HepG2 (cell line): ENCODE measurements around the gene ZNF23. TPM values are rescaled to one million over a fixed set of nuclear protein-coding genes. Genes with fewer than 3 reads are reported as not detected.

Experiments
- BRD4 ChIP-seq: sonication (generic); formaldehyde crosslinking; IDR thresholded peaks from 2 replicates; pipeline ENCODE4 v1.4.0; 2020; ENCODE audit warnings: missing genetic modification reagents
- EED ChIP-seq: sonication (generic); formaldehyde crosslinking; IDR thresholded peaks from 2 replicates; pipeline ENCODE4 v1.5.0; 2020; ENCODE audit warnings: mild to moderate bottlenecking, missing genetic modification reagents
- SMARCC2 ChIP-seq: fragments of 450-650 bp; IDR thresholded peaks from 2 replicates; pipeline ENCODE4 v1.6.1; 2017; ENCODE audit warnings: antibody characterized with exemption, mild to moderate bottlenecking
- TAF15 ChIP-seq: fragments of 200-400 bp; formaldehyde crosslinking; IDR thresholded peaks from one replicate; pipeline ENCODE4 v1.6.1; 2018; ENCODE audit warnings: mild to moderate bottlenecking, low read depth, low read length; ENCODE audit not compliant: poor library complexity, severe bottlenecking
- U2AF1 ChIP-seq: fragments of 200-400 bp; formaldehyde crosslinking; optimal IDR thresholded peaks from 2 replicates; pipeline ENCODE3; 2017; ENCODE audit warnings: mild to moderate bottlenecking, low read depth, low read length
- ZMYM2 ChIP-seq: sonication (generic); formaldehyde crosslinking; IDR thresholded peaks from 2 replicates; pipeline ENCODE4 v1.8.0; 2022; ENCODE audit warnings: mild to moderate bottlenecking, missing genetic modification reagents
- ZNF451 ChIP-seq: sonication (generic); formaldehyde crosslinking; IDR thresholded peaks from 2 replicates; pipeline ENCODE4 v1.5.0; 2020; ENCODE audit warnings: mild to moderate bottlenecking, missing genetic modification reagents
- ZNF547 ChIP-seq: sonication (generic); formaldehyde crosslinking; IDR thresholded peaks from 2 replicates; pipeline ENCODE4 v1.5.1; 2020; ENCODE audit warnings: mild to moderate bottlenecking, missing genetic modification reagents
- ZNF703 ChIP-seq: sonication (generic); formaldehyde crosslinking; IDR thresholded peaks from 2 replicates; pipeline ENCODE4 v1.5.1; 2020; ENCODE audit warnings: missing genetic modification reagents, mild to moderate bottlenecking, moderate library complexity, borderline replicate concordance
- ZNF768 ChIP-seq: sonication (generic); formaldehyde crosslinking; IDR thresholded peaks from 2 replicates; pipeline ENCODE4 v1.4.0; 2020; ENCODE audit warnings: missing genetic modification reagents
- polyA plus RNA-seq, 8 experiments: library from polyadenylated mRNA; depleted of rRNA in 3 of 8; stranded (reverse) in 7 of 8; unstranded in 1 of 8; fragments of >200 nt; fragmentation: Illumina TruSeq in 4 of 8; extraction: Trizol in 4 of 8; gene quantifications; 2 replicates each; pipeline versions ENCODE4 v1.2.1 to v1.2.3, GENCODE V29; 2011 to 2016; ENCODE audit warnings: low read depth in 4 of 8, missing spikeins in 1 of 8, mixed read lengths in 1 of 8; ENCODE audit not compliant: insufficient read depth in 1 of 8
- total RNA-seq, 5 experiments: library from RNA; depleted of rRNA; stranded (reverse); fragments of >200 nt; fragmentation: Illumina TruSeq; extraction: Trizol; gene quantifications; 2 replicates each; pipeline ENCODE4 v1.2.3, GENCODE V29; 2016; ENCODE audit warnings: low read depth in 1 of 5
- TF ChIP-seq, protein P1 (sequence below): sonication (generic); formaldehyde crosslinking; IDR thresholded peaks from 2 replicates; pipeline ENCODE4 v1.8.0; 2022; ENCODE audit warnings: mild to moderate bottlenecking, missing genetic modification reagents; ENCODE audit not compliant: insufficient replicate concordance
- TF ChIP-seq, protein P2 (sequence below), 2 experiments: sonication (generic) in 1 of 2; formaldehyde crosslinking in 1 of 2; IDR thresholded peaks; 2 replicates each; pipeline versions ENCODE4 v1.5.1 to v1.6.1; 2011 to 2020; ENCODE audit warnings: borderline replicate concordance in 1 of 2, low read depth in 1 of 2, low read length in 1 of 2, mild to moderate bottlenecking in 1 of 2, missing genetic modification reagents in 1 of 2, moderate library complexity in 1 of 2
- TF ChIP-seq, protein P3 (sequence below): sonication (generic); formaldehyde crosslinking; IDR thresholded peaks from 2 replicates; pipeline ENCODE4 v1.8.0; 2022; ENCODE audit warnings: missing genetic modification reagents, low read depth, mild to moderate bottlenecking, borderline replicate concordance
- TF ChIP-seq, protein P4 (sequence below): IDR thresholded peaks from 2 replicates; pipeline ENCODE4 v1.6.1; 2016; ENCODE audit warnings: mild to moderate bottlenecking, missing biosample characterization, missing genetic modification reagents
- TF ChIP-seq, protein P5 (sequence below): sonication (generic); formaldehyde crosslinking; IDR thresholded peaks from 2 replicates; pipeline ENCODE4 v1.4.0; 2020; ENCODE audit warnings: missing genetic modification reagents

ZNF23 gene
- total and polyA plus RNA-seq, 2 of the 13 experiments (the other 11 are each of a cell fraction or from before 2014, with no cell fraction given) = 8.6 to 12.2 TPM

DNA sequence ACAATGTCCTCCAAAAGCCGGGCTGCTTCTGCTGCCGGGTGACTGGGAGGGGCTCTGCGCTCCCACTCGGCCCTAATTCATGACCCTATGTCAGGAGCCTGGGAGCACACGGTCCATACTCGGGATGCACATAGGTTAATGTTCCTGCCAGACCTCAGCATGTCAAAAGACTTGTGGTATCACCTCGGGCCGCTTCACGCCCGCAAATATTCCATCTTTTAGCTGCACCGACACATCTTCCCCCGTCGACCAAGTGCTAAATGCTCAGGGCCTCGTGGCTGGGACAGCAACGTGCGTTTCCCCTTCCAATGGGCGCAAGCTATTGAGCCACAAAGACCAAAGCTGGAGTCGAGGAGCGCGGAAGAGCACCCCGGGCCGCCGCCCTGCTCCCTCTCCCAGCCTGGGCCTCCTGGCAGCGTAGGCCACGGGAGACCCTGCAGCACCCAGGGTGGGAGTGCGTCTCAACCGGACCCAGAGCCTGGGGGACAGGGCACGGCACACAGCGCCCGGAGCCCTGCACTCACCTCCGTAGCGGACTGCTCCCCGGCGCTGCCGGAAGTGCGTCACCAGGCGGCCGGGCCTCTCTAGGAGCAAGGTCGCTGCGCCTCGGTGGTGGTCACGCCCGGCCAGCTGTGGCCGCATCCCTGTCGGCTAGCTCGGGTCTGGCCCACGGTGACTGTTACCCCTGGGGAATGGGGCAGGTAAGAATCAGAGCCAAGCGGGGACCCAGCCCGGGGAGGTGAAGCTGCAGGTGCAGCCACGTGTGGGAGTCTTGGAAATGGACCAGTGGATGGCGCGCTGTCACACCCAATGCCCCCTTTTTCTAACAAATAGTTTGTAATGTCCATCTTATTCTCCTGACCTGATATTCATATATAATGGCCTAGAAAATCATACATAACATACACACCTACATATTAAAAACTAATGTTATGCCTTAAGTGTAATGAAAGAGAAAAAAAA lies at the start of gene ZNF23 (continued):
- TF ChIP-seq, protein P1, sequence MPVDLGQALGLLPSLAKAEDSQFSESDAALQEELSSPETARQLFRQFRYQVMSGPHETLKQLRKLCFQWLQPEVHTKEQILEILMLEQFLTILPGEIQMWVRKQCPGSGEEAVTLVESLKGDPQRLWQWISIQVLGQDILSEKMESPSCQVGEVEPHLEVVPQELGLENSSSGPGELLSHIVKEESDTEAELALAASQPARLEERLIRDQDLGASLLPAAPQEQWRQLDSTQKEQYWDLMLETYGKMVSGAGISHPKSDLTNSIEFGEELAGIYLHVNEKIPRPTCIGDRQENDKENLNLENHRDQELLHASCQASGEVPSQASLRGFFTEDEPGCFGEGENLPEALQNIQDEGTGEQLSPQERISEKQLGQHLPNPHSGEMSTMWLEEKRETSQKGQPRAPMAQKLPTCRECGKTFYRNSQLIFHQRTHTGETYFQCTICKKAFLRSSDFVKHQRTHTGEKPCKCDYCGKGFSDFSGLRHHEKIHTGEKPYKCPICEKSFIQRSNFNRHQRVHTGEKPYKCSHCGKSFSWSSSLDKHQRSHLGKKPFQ (CRISPR knock-in tag) = peak; percentile 60
- TF ChIP-seq EED (CRISPR knock-in tag) (peak; percentile 93), SMARCC2 (no peak), TAF15 (peak; percentile 81), ZNF703 (CRISPR knock-in tag) (peak; percentile 42; the same call in 1 of the 2 replicates), BRD4 (CRISPR knock-in tag) (peak; percentile 99), U2AF1 (peak; percentile 100), ZMYM2 (CRISPR knock-in tag) (peak; percentile 44; the same call in 1 of the 2 replicates), ZNF768 (CRISPR knock-in tag) (peak; percentile 87), ZNF451 (CRISPR knock-in tag) (peak; percentile 65; the same call in 1 of the 2 replicates), ZNF547 (peak; percentile 93; the same call in 1 of the 2 replicates)
- TF ChIP-seq, protein P2, sequence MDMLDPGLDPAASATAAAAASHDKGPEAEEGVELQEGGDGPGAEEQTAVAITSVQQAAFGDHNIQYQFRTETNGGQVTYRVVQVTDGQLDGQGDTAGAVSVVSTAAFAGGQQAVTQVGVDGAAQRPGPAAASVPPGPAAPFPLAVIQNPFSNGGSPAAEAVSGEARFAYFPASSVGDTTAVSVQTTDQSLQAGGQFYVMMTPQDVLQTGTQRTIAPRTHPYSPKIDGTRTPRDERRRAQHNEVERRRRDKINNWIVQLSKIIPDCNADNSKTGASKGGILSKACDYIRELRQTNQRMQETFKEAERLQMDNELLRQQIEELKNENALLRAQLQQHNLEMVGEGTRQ (IDR thresholded peaks at IDR 0.05; ENCODE audit: low read depth, low read length) = no peak
- TF ChIP-seq, protein P2 (CRISPR knock-in tag; IDR thresholded peaks at IDR 0.05; ENCODE audit: borderline replicate concordance) = no peak
- TF ChIP-seq, protein P3, sequence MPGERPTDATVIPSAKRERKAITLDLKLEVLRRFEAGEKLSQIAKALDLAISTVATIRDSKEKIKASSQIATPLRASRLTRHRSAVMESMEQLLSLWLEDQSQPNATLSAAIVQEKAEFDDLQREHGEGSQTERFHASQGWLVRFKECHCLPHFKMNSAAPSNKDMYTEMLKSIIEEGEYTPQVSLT = no peak; the same call in 1 of the 2 replicates
- TF ChIP-seq, protein P4, sequence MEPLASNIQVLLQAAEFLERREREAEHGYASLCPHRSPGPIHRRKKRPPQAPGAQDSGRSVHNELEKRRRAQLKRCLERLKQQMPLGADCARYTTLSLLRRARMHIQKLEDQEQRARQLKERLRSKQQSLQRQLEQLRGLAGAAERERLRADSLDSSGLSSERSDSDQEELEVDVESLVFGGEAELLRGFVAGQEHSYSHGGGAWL (CRISPR knock-in tag) = peak; percentile 97
- TF ChIP-seq, protein P5, sequence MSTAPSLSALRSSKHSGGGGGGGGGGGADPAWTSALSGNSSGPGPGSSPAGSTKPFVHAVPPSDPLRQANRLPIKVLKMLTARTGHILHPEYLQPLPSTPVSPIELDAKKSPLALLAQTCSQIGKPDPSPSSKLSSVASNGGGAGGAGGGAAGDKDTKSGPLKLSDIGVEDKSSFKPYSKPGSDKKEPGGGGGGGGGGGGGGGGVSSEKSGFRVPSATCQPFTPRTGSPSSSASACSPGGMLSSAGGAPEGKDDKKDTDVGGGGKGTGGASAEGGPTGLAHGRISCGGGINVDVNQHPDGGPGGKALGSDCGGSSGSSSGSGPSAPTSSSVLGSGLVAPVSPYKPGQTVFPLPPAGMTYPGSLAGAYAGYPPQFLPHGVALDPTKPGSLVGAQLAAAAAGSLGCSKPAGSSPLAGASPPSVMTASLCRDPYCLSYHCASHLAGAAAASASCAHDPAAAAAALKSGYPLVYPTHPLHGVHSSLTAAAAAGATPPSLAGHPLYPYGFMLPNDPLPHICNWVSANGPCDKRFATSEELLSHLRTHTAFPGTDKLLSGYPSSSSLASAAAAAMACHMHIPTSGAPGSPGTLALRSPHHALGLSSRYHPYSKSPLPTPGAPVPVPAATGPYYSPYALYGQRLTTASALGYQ (CRISPR knock-in tag) = peak; percentile 65; the same call in 1 of the 2 replicates
